ENCODE measurements around the gene BLOC1S1. TPM values are rescaled to one million over a fixed set of nuclear protein-coding genes. Genes with fewer than 3 reads are reported as not detected.

Gene BLOC1S1
- polyA plus RNA-seq, 1 donor (not counting 4 experiments of a cell fraction or from before 2014, with no cell fraction given), result 62.5 TPM

DNA sequence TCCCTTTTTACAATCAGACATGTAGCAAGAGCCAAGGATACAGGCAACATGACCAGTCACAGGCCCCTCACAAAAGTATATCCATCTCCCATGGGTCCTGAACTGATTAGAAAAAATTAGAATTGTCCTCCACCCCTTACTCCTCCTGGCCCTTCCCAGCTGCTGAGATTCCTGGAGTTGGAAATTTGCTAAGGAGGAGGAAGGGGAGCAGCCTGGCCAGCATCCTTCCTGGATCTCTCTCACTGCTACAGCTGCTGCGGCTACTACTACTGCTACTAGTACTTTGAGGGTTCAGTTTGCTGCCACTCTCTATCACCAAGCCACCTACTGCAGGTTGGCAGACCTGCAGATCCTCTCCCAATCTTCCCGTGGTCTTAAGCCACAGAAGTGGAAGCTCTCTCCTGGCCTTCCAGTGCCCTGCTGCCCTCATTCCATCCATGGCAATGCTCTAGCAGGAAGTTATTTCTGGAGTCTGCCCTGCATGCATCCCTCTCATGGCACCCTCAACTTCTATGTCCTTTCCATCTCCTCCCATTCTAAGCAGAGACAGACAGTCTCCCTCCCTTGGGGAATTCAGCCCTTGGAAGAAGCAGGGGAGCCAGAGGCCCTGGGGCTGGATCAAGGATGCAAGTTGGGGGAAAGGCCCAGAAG, 9.2 kb upstream of the BLOC1S1 start:
- H4K20me1 ChIP-seq (ENCODE audit: control insufficient read depth, extremely low read depth, insufficient read depth, low read length), result no peaks in the 10 kb centered on the region

DNA sequence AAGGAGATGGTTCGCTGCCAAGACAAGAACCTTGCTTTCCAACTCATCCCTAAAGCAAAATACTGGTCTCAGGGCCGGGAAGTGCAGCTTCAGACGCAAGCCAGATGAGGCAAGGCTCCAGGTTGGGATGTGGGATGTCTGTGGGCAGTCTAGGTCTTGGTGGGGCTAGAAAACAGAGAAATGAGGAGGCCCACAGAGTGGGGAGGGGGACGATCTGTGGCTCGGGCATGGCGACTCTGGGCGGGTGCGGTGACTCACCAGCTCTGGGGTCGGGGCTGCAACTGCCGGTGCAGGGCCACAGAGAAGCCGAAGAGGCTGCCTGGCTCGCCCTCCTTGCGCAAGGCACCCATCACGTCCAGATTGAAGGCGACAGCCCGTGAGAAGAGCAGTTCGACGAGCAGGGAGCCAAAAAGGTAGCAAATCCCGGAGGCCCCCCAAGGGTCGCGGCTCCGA, 8.6 kb upstream of the BLOC1S1 start:
- Histone ChIP-seq H3K4me2 (ENCODE audit: control insufficient read depth, extremely low read depth, insufficient read depth, low read depth, low read length) (peak overlapping the region; percentile 45), H3K9me3 (ENCODE audit: control insufficient read depth, low read depth, low read length) (no peaks in the 10 kb centered on the region), H2AFZ (ENCODE audit: control insufficient read depth, low read length) (no peak overlapping the region), H4K20me1 (ENCODE audit: control insufficient read depth, extremely low read depth, insufficient read depth, low read length) (no peaks in the 10 kb centered on the region), H3K27me3 (ENCODE audit: control insufficient read depth, extremely low read depth, insufficient read depth, low read length) (peaks cover 47% of the 10 kb centered on the region), H3K9me1 (ENCODE audit: control insufficient read depth, extremely low read depth, insufficient read depth, low read length) (no peaks in the 10 kb centered on the region), H3K27ac (ENCODE audit: control insufficient read depth, insufficient read depth, low read length) (no peak overlapping the region), H3K4me3 (ENCODE audit: control insufficient read depth in 2 of 3, extremely low read depth in 1 of 3, insufficient read depth in 2 of 3, low read depth in 1 of 3, low read length in 3 of 3) (peak overlapping the region in 1 of 3 experiments; percentile 31), H3K79me2 (ENCODE audit: control insufficient read depth, insufficient read depth, low read length) (no peaks in the 10 kb centered on the region), H3K36me3 (ENCODE audit: control insufficient read depth in 2 of 2, extremely low read depth in 1 of 2, insufficient read depth in 2 of 2, low read length in 2 of 2) (no peaks in the 10 kb centered on the region), H3K4me1 (ENCODE audit: control insufficient read depth, extremely low read depth, insufficient read depth, low read length) (no peaks in the 10 kb centered on the region), H3K9ac (ENCODE audit: control insufficient read depth, extremely low read depth, insufficient read depth, low read length) (no peak overlapping the region)
- no peak for FAIRE-seq
- no peak for DNase-seq (ENCODE audit: low read depth, low spot score)
- TF ChIP-seq, protein P1, sequence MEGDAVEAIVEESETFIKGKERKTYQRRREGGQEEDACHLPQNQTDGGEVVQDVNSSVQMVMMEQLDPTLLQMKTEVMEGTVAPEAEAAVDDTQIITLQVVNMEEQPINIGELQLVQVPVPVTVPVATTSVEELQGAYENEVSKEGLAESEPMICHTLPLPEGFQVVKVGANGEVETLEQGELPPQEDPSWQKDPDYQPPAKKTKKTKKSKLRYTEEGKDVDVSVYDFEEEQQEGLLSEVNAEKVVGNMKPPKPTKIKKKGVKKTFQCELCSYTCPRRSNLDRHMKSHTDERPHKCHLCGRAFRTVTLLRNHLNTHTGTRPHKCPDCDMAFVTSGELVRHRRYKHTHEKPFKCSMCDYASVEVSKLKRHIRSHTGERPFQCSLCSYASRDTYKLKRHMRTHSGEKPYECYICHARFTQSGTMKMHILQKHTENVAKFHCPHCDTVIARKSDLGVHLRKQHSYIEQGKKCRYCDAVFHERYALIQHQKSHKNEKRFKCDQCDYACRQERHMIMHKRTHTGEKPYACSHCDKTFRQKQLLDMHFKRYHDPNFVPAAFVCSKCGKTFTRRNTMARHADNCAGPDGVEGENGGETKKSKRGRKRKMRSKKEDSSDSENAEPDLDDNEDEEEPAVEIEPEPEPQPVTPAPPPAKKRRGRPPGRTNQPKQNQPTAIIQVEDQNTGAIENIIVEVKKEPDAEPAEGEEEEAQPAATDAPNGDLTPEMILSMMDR (optimal IDR thresholded peaks at IDR 0.05 in 1 of 3, IDR thresholded peaks at IDR 0.05 in 1 of 3, conservative IDR thresholded peaks at IDR 0.05 in 1 of 3; ENCODE audit: extremely low read depth in 1 of 3, insufficient read depth in 2 of 3, low read length in 3 of 3), result no peak
- TF ChIP-seq EZH2 (IDR thresholded peaks at IDR 0.05; ENCODE audit: low read length), result peak; percentile 40
- dilution Hi-C loops (cut with MboI; ENCODE audit: extremely low pct_ligation_motif_present, low sequenced_read_pairs), result no loop called here

More for the DNA sequence above, 9.2 kb upstream of the BLOC1S1 start:
- dilution Hi-C loops (cut with MboI; ENCODE audit: extremely low pct_ligation_motif_present, low sequenced_read_pairs), result no loop called here
- Histone ChIP-seq H3K9ac (ENCODE audit: control insufficient read depth, extremely low read depth, insufficient read depth, low read length) (no peak overlapping the region), H3K4me2 (ENCODE audit: control insufficient read depth, extremely low read depth, insufficient read depth, low read depth, low read length) (no peak overlapping the region), H2AFZ (ENCODE audit: control insufficient read depth, low read length) (no peak overlapping the region), H3K9me1 (ENCODE audit: control insufficient read depth, extremely low read depth, insufficient read depth, low read length) (no peaks in the 10 kb centered on the region), H3K79me2 (ENCODE audit: control insufficient read depth, insufficient read depth, low read length) (no peaks in the 10 kb centered on the region), H3K4me3 (ENCODE audit: control insufficient read depth in 2 of 3, extremely low read depth in 1 of 3, insufficient read depth in 2 of 3, low read depth in 1 of 3, low read length in 3 of 3) (no peak overlapping the region), H3K4me1 (ENCODE audit: control insufficient read depth, extremely low read depth, insufficient read depth, low read length) (no peaks in the 10 kb centered on the region), H3K36me3 (ENCODE audit: control insufficient read depth in 2 of 2, extremely low read depth in 1 of 2, insufficient read depth in 2 of 2, low read length in 2 of 2) (no peaks in the 10 kb centered on the region), H3K27ac (ENCODE audit: control insufficient read depth, insufficient read depth, low read length) (no peak overlapping the region), H3K27me3 (ENCODE audit: control insufficient read depth, extremely low read depth, insufficient read depth, low read length) (peaks cover 42% of the 10 kb centered on the region), H3K9me3 (ENCODE audit: control insufficient read depth, low read depth, low read length) (no peaks in the 10 kb centered on the region)
- FAIRE-seq (no peak), DNase-seq (ENCODE audit: low read depth, low spot score) (no peak)
- no peak for TF ChIP-seq EZH2 (IDR thresholded peaks at IDR 0.05; ENCODE audit: low read length)
- TF ChIP-seq, protein P1 (optimal IDR thresholded peaks at IDR 0.05 in 1 of 3, IDR thresholded peaks at IDR 0.05 in 1 of 3, conservative IDR thresholded peaks at IDR 0.05 in 1 of 3; ENCODE audit: extremely low read depth in 1 of 3, insufficient read depth in 2 of 3, low read length in 3 of 3), result no peak

Data from keratinocyte (primary cell).